Karpas-422 (cell line): ENCODE results near the gene MMP27. TPM values are rescaled to one million over a fixed set of nuclear protein-coding genes. Genes with fewer than 3 reads are reported as not detected.

ENCODE experiments used
- DNase-seq: peaks from one replicate; pipeline ENCODE4 v3.0.0-alpha.2; 2015
- H2AFZ ChIP-seq: fragments of 200-600 bp; sonication (generic); 2 replicates; pipeline ENCODE4 v1.6.1; 2014; ENCODE audit warnings: antibody characterized with exemption, low read length, mixed read lengths
- H3K27ac ChIP-seq: fragments of 200-600 bp; sonication (generic); 2 replicates; pipeline ENCODE4 v1.5.1; 2014; ENCODE audit warnings: mild to moderate bottlenecking, low read length, moderate library complexity
- H3K27me3 ChIP-seq: fragments of 200-600 bp; sonication (generic); 2 replicates; pipeline ENCODE4 v1.6.1; 2014; ENCODE audit warnings: low read length, mixed read lengths
- H3K36me3 ChIP-seq: fragments of 200-600 bp; sonication (generic); 2 replicates; pipeline ENCODE4 v1.6.1; 2014; ENCODE audit warnings: low read length, mixed read lengths; ENCODE audit not compliant: insufficient read depth
- H3K4me1 ChIP-seq: fragments of 200-600 bp; sonication (generic); 2 replicates; pipeline ENCODE4 v1.6.1; 2014; ENCODE audit warnings: mild to moderate bottlenecking, low read length, mixed read lengths
- H3K4me2 ChIP-seq: fragments of 200-600 bp; sonication (generic); 2 replicates; pipeline ENCODE4 v1.6.1; 2014; ENCODE audit warnings: low read length, low read depth, mild to moderate bottlenecking; ENCODE audit not compliant: poor library complexity, severe bottlenecking
- H3K4me3 ChIP-seq: fragments of 200-600 bp; sonication (generic); 2 replicates; pipeline ENCODE4 v1.5.1; 2014; ENCODE audit warnings: mild to moderate bottlenecking, antibody characterized with exemption, low read length, mixed read lengths
- H3K79me2 ChIP-seq: fragments of 200-600 bp; sonication (generic); 2 replicates; pipeline ENCODE4 v1.6.1; 2014; ENCODE audit warnings: mild to moderate bottlenecking, low read length, mixed read lengths
- H3K9ac ChIP-seq: fragments of 200-600 bp; sonication (generic); 2 replicates; pipeline ENCODE4 v1.6.0; 2014; ENCODE audit warnings: low read length
- H3K9me2 ChIP-seq: fragments of 200-600 bp; sonication (generic), shearing (Covaris generic); replicated peaks from 2 replicates; pipeline ENCODE4 v1.6.0; 2014; ENCODE audit warnings: mild to moderate bottlenecking, low read length, moderate library complexity; ENCODE audit not compliant: insufficient read depth
- H3K9me3 ChIP-seq: fragments of 300-700, 200-600 bp; sonication (generic); 2 replicates; pipeline ENCODE4 v1.6.1; 2014; ENCODE audit warnings: low read length, mixed read lengths
- H4K20me1 ChIP-seq: fragments of 200-600 bp; sonication (generic); 2 replicates; pipeline ENCODE4 v1.6.1; 2014; ENCODE audit warnings: mild to moderate bottlenecking, antibody characterized with exemption, low read length, low read depth; ENCODE audit not compliant: insufficient read depth
- total RNA-seq: library from RNA; depleted of rRNA; stranded (reverse); fragments of >200 nt; shearing (Covaris generic); gene quantifications from 2 replicates; pipeline ENCODE4 v1.2.3, GENCODE V29; 2014; ENCODE audit warnings: low replicate concordance

The MMP27 gene
- total RNA-seq, 1 experiment from 2014 or later, result not detected

- no peaks in the 10 kb centered on the region for H3K27me3 ChIP-seq
- no peak overlapping the region for H3K27ac ChIP-seq
- DNase-seq, result no peak
- no peak overlapping the region for H3K4me2 ChIP-seq
- no peak overlapping the region for H3K9ac ChIP-seq
- H3K4me1 ChIP-seq, result no peaks in the 10 kb centered on the region
- H3K9me2 ChIP-seq, result no peaks in the 10 kb centered on the region
- no peak overlapping the region for H3K4me3 ChIP-seq
- H2AFZ ChIP-seq, result no peak overlapping the region
- no peaks in the 10 kb centered on the region for H3K36me3 ChIP-seq
- H3K79me2 ChIP-seq, result no peaks in the 10 kb centered on the region
- no peaks in the 10 kb centered on the region for H4K20me1 ChIP-seq
- no peaks in the 10 kb centered on the region for H3K9me3 ChIP-seq
These were observed 24.6 kb downstream of the MMP27 start for GRCh38 chr11:102680945-102681344.

- Histone ChIP-seq H3K9ac (no peak overlapping the region), H3K27ac (no peak overlapping the region), H4K20me1 (no peaks in the 10 kb centered on the region), H3K36me3 (no peaks in the 10 kb centered on the region), H3K79me2 (no peaks in the 10 kb centered on the region), H3K9me2 (no peaks in the 10 kb centered on the region), H3K9me3 (no peaks in the 10 kb centered on the region), H3K27me3 (no peaks in the 10 kb centered on the region), H3K4me1 (no peaks in the 10 kb centered on the region), H3K4me2 (no peak overlapping the region), H3K4me3 (no peak overlapping the region), H2AFZ (no peak overlapping the region)
- no peak for DNase-seq
These were observed 27.5 kb downstream of the MMP27 start for GRCh38 chr11:102678022-102678421.

- no peak overlapping the region for H3K4me2 ChIP-seq
These were observed 29.5 kb downstream of the MMP27 start for GRCh38 chr11:102676084-102676483.

GRCh38 chr11:102669664-102670063 is 35.9 kb downstream of the MMP27 start:
- H4K20me1 ChIP-seq, result no peaks in the 10 kb centered on the region
- no peaks in the 10 kb centered on the region for H3K9me2 ChIP-seq
- no peaks in the 10 kb centered on the region for H3K4me1 ChIP-seq
- H3K9me3 ChIP-seq, result no peaks in the 10 kb centered on the region
- no peaks in the 10 kb centered on the region for H3K79me2 ChIP-seq
- no peaks in the 10 kb centered on the region for H3K36me3 ChIP-seq
- no peak overlapping the region for H3K9ac ChIP-seq
- H3K4me3 ChIP-seq, result no peak overlapping the region
- no peak overlapping the region for H2AFZ ChIP-seq
- no peak overlapping the region for H3K4me2 ChIP-seq
- H3K27me3 ChIP-seq, result no peaks in the 10 kb centered on the region
- no peak overlapping the region for H3K27ac ChIP-seq
- no peak for DNase-seq

More at GRCh38 chr11:102676084-102676483, 29.5 kb downstream of the MMP27 start:
- H2AFZ ChIP-seq, result no peak overlapping the region
- no peaks in the 10 kb centered on the region for H3K9me2 ChIP-seq
- no peaks in the 10 kb centered on the region for H3K9me3 ChIP-seq
- H3K27ac ChIP-seq, result no peak overlapping the region
- no peak overlapping the region for H3K9ac ChIP-seq
- H4K20me1 ChIP-seq, result no peaks in the 10 kb centered on the region
- H3K79me2 ChIP-seq, result no peaks in the 10 kb centered on the region
- no peak overlapping the region for H3K4me3 ChIP-seq
- H3K27me3 ChIP-seq, result no peaks in the 10 kb centered on the region
- no peak for DNase-seq
- H3K4me1 ChIP-seq, result no peaks in the 10 kb centered on the region
- H3K36me3 ChIP-seq, result no peaks in the 10 kb centered on the region

- H3K4me2 ChIP-seq, result no peak overlapping the region
- no peaks in the 10 kb centered on the region for H3K4me1 ChIP-seq
These were observed 39.1 kb downstream of the MMP27 start for GRCh38 chr11:102666331-102666957.

GRCh38 chr11:102664001-102664752 is 41.4 kb downstream of the MMP27 start:
- no peak overlapping the region for H3K4me2 ChIP-seq
- no peak overlapping the region for H3K9ac ChIP-seq
- no peaks in the 10 kb centered on the region for H3K27me3 ChIP-seq
- H3K9me2 ChIP-seq, result no peaks in the 10 kb centered on the region
- no peaks in the 10 kb centered on the region for H3K79me2 ChIP-seq
- no peaks in the 10 kb centered on the region for H3K4me1 ChIP-seq
- H3K4me3 ChIP-seq, result no peak overlapping the region
- no peaks in the 10 kb centered on the region for H3K36me3 ChIP-seq
- no peaks in the 10 kb centered on the region for H3K9me3 ChIP-seq
- no peaks in the 10 kb centered on the region for H4K20me1 ChIP-seq
- peak; percentile 82 for DNase-seq
- no peak overlapping the region for H2AFZ ChIP-seq
- H3K27ac ChIP-seq, result no peak overlapping the region

More at GRCh38 chr11:102666331-102666957, 39.1 kb downstream of the MMP27 start:
- H3K36me3 ChIP-seq, result no peaks in the 10 kb centered on the region
- H3K9me2 ChIP-seq, result no peaks in the 10 kb centered on the region
- peak; percentile 88 for DNase-seq
- no peak overlapping the region for H3K4me3 ChIP-seq
- H3K9me3 ChIP-seq, result no peaks in the 10 kb centered on the region
- no peak overlapping the region for H3K9ac ChIP-seq
- no peak overlapping the region for H2AFZ ChIP-seq
- no peaks in the 10 kb centered on the region for H3K79me2 ChIP-seq
- H4K20me1 ChIP-seq, result no peaks in the 10 kb centered on the region
- no peaks in the 10 kb centered on the region for H3K27me3 ChIP-seq
- no peak overlapping the region for H3K27ac ChIP-seq

- H3K9me3 ChIP-seq, result no peaks in the 10 kb centered on the region
These were observed 43.0 kb downstream of the MMP27 start for GRCh38 chr11:102662607-102663006.

GRCh38 chr11:102661040-102661439 is 44.5 kb downstream of the MMP27 start:
- Histone ChIP-seq H3K4me3 (no peak overlapping the region), H2AFZ (no peak overlapping the region)
- DNase-seq, result no peak

More at GRCh38 chr11:102662607-102663006, 43.0 kb downstream of the MMP27 start:
- Histone ChIP-seq H3K4me1 (no peaks in the 10 kb centered on the region), H3K27ac (no peak overlapping the region), H3K36me3 (no peaks in the 10 kb centered on the region), H3K9ac (no peak overlapping the region), H2AFZ (no peak overlapping the region), H4K20me1 (no peaks in the 10 kb centered on the region), H3K4me2 (no peak overlapping the region), H3K9me2 (no peaks in the 10 kb centered on the region), H3K27me3 (no peaks in the 10 kb centered on the region), H3K4me3 (no peak overlapping the region), H3K79me2 (no peaks in the 10 kb centered on the region)
- DNase-seq, result no peak

More at GRCh38 chr11:102661040-102661439, 44.5 kb downstream of the MMP27 start:
- Histone ChIP-seq H3K27me3 (no peaks in the 10 kb centered on the region; the same call in 1 of the 2 replicates), H3K9me3 (no peaks in the 10 kb centered on the region), H4K20me1 (no peaks in the 10 kb centered on the region), H3K9me2 (no peaks in the 10 kb centered on the region), H3K36me3 (no peaks in the 10 kb centered on the region), H3K9ac (no peak overlapping the region), H3K4me2 (no peak overlapping the region), H3K27ac (no peak overlapping the region), H3K4me1 (no peaks in the 10 kb centered on the region), H3K79me2 (no peaks in the 10 kb centered on the region)
